HS-5 (cell line): ENCODE measurements around the gene SELENOV.

Experiments
- DNase-seq: peaks from one replicate; pipeline ENCODE4 v3.0.0-alpha.2; 2012; ENCODE audit warnings: low read depth

The SELENOV gene

GRCh38 chr19:39558624-39559117, 43.7 kb downstream of the SELENOV start:
- no peak for DNase-seq

GRCh38 chr19:39563408-39563807, 48.5 kb downstream of the SELENOV start:
- peak; percentile 68 for DNase-seq

- DNase-seq = no peak
Measured at GRCh38 chr19:39566064-39566463, 51.1 kb downstream of the SELENOV start.

- DNase-seq = no peak
Measured at GRCh38 chr19:39568604-39569003, 53.7 kb downstream of the SELENOV start.
